ENCODE results near the gene FGFR3. TPM values are rescaled to one million over a fixed set of nuclear protein-coding genes. Genes with fewer than 3 reads are reported as not detected.

Gene FGFR3
- total RNA-seq, 4 donors from 2014 or later: 45.4 to 168 (median 92.4) TPM

DNA sequence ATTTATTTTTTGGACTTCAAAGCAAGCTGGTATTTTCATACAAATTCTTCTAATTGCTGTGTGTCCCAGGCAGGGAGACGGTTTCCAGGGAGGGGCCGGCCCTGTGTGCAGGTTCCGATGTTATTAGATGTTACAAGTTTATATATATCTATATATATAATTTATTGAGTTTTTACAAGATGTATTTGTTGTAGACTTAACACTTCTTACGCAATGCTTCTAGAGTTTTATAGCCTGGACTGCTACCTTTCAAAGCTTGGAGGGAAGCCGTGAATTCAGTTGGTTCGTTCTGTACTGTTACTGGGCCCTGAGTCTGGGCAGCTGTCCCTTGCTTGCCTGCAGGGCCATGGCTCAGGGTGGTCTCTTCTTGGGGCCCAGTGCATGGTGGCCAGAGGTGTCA lies 15.3 kb downstream of the FGFR3 start:
- Histone ChIP-seq H3K4me1 (no peaks in the 10 kb centered on the region), H3K4me3 (no peak overlapping the region), H3K9me3 (no peaks in the 10 kb centered on the region), H3K36me3 (peaks cover 0 to 25% (median 0%) of the 10 kb centered on the region in 3 donors), H3K27me3 (no peaks in the 10 kb centered on the region), H3K27ac (no peak overlapping the region)
- no peak for DNase-seq
- no peak for TF ChIP-seq POLR2A (IDR thresholded peaks at IDR 0.05)
- TF ChIP-seq, protein P1, sequence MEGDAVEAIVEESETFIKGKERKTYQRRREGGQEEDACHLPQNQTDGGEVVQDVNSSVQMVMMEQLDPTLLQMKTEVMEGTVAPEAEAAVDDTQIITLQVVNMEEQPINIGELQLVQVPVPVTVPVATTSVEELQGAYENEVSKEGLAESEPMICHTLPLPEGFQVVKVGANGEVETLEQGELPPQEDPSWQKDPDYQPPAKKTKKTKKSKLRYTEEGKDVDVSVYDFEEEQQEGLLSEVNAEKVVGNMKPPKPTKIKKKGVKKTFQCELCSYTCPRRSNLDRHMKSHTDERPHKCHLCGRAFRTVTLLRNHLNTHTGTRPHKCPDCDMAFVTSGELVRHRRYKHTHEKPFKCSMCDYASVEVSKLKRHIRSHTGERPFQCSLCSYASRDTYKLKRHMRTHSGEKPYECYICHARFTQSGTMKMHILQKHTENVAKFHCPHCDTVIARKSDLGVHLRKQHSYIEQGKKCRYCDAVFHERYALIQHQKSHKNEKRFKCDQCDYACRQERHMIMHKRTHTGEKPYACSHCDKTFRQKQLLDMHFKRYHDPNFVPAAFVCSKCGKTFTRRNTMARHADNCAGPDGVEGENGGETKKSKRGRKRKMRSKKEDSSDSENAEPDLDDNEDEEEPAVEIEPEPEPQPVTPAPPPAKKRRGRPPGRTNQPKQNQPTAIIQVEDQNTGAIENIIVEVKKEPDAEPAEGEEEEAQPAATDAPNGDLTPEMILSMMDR (IDR thresholded peaks at IDR 0.05): no peak

- peaks cover 0 to 24% (median 0%) of the 10 kb centered on the region in 3 donors for H3K36me3 ChIP-seq
- no peaks in the 10 kb centered on the region for H3K27me3 ChIP-seq
- TF ChIP-seq, protein P1 (IDR thresholded peaks at IDR 0.05): no peak
- no peak for TF ChIP-seq POLR2A (IDR thresholded peaks at IDR 0.05)
- no peak overlapping the region for H3K27ac ChIP-seq
- no peak overlapping the region for H3K4me3 ChIP-seq
- no peaks in the 10 kb centered on the region for H3K9me3 ChIP-seq
- H3K4me1 ChIP-seq: no peaks in the 10 kb centered on the region
- DNase-seq: no peak
Observed at GRCh38 chr4:1808851-1809753, 16.0 kb downstream of the FGFR3 start.

DNA sequence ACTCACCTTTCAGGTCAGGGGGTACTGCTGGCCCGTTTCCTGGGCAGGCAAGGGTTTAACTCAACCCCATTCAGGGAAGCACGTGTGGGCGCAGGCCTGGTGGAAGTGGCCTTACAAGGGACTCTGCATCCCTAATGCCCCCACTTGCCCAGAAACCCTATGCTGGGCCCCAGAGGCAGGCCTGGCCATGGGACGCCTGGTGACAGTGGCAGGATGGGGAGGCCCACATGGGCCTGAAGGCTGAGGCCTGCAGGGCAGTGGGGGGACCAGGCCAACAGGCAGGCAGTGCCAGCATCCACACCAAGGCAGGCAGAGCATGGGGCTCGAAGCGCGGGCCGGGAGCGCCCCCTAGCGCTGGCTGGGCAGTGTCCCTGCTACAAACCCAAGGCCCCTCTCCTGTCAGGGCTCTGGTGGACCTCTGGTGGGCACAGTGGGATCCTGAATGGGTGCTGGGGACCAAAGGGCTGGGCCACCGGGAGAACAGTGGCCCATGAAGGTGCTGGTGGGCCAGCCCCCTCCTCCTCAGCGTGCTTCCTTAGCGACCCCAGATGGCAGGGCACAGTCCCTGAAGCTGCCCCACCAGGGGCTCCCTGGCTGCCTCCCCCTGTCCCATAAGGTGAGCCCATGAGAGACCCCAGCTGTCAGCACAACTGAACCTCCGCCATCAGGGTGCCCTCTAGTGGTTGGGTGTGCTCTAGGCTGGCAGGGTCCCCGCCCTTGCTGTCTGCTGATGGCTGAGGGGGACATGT lies 16.8 kb downstream of the FGFR3 start:
- Histone ChIP-seq H3K27ac (no peak overlapping the region), H3K36me3 (peaks cover 0 to 24% (median 0%) of the 10 kb centered on the region in 3 donors)
- no peak for TF ChIP-seq POLR2A (IDR thresholded peaks at IDR 0.05)
- TF ChIP-seq, protein P1 (IDR thresholded peaks at IDR 0.05): peak; percentile 36 to 95 (median 76)

DNA sequence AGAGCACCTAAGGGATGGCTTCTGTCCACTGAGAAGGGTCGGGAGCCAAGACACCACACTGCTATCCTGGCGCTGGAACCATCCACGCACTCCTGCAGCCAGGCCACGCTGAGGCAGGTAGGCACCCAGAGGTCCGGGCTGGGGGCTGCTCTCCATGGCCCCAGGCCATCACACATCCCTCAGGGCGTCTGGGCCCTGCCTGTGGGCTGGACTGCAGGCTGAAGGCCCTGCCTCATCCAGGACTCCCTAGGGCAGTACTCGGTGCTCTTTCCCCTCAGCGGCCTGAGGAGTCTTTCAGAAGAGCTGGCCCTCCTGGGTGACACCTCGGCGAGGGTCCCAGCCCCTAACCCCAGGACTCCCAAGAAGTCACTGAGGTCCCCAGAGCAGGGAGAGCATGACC lies 17.7 kb downstream of the FGFR3 start:
- Histone ChIP-seq H3K36me3 (peaks cover 0 to 26% (median 0%) of the 10 kb centered on the region in 3 donors), H3K4me3 (no peak overlapping the region), H3K4me1 (no peaks in the 10 kb centered on the region), H3K27ac (no peak overlapping the region), H3K27me3 (no peaks in the 10 kb centered on the region), H3K9me3 (no peaks in the 10 kb centered on the region)
- no peak for DNase-seq
- no peak for TF ChIP-seq POLR2A (IDR thresholded peaks at IDR 0.05)
- TF ChIP-seq, protein P1 (IDR thresholded peaks at IDR 0.05): no peak

More for the DNA sequence above, 16.8 kb downstream of the FGFR3 start:
- DNase-seq: peak; percentile 22 to 88 (median 79)
- Histone ChIP-seq H3K27me3 (no peaks in the 10 kb centered on the region), H3K9me3 (no peaks in the 10 kb centered on the region), H3K4me3 (no peak overlapping the region), H3K4me1 (no peaks in the 10 kb centered on the region)

- H3K9me3 ChIP-seq: no peaks in the 10 kb centered on the region
- H3K4me1 ChIP-seq: no peaks in the 10 kb centered on the region
- TF ChIP-seq, protein P1 (IDR thresholded peaks at IDR 0.05): no peak
- no peak for TF ChIP-seq POLR2A (IDR thresholded peaks at IDR 0.05)
- no peaks in the 10 kb centered on the region for H3K27me3 ChIP-seq
- H3K27ac ChIP-seq: no peak overlapping the region
- H3K36me3 ChIP-seq: peaks cover 0 to 45% (median 0%) of the 10 kb centered on the region in 3 donors
- DNase-seq: no peak
- no peak overlapping the region for H3K4me3 ChIP-seq
Observed at GRCh38 chr4:1812720-1813119, 19.6 kb downstream of the FGFR3 start.

Measured in Peyer's patch (tissue), 4 donors.